Kasumi-1 (cell line): ENCODE results near the gene HK3.

ENCODE experiments used
- DNase-seq, 2 experiments: peaks; one replicate each; lab custom pipeline; 2025; lab: John Stamatoyannopoulos, UW

Gene HK3

DNA sequence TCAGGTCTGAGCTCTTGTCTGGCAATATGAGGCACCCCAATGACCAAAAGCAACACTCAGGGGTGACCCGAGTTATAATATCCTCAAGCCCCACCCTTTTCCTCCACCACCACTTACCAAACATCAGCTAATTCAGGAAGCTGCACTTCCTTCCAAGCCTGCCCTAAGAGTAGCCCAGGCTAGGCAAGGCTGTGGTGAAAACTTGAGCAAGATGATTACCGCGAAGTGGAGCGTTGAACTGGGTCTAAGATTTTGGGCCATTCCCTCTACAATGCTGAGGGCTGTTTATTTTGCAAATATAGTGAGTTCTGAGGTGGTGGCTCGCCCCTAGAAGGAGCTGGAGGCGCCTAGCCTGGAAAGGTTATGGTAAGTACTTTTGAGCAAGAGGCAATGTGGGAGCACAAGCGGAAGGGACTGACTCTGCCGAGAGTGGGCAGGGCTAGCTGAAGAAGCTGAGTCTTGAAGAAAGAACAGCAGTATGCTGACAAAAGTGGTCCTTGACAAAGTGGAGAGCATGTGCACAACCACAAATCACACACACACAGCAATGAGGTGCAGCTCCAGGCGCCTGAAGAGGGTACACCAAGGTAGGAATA lies at the start of gene HK3:
TSS of gene HK3 (minus strand) at position 51 of the 596 bp plus-strand sequence. CDS start 3,187 bp downstream, outside the sequence.
- DNase-seq = peak; percentile 77 to 81

DNA sequence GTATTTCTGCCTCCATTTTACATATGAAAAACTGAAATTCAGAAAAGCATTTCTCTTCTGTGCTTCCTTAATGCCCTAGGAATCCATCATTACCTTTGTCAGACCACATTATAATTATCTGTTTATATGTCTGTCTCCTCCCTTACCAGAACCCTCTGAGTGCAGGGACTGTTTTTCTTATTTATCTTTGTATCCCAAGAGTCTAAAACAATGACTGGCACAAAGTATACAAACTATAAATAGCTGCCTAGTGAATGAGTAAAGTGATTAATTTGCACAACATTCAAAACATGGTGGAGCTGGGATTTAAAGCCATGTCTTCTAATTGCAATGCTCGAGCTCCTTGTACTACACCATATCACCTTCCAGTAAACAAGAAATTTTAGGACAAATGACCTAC lies 49.3 kb upstream of the HK3 start:
- DNase-seq = no peak

GRCh38 chr5:176947847-176948246 lies 48.7 kb upstream of the HK3 start:
- no peak for DNase-seq

DNA sequence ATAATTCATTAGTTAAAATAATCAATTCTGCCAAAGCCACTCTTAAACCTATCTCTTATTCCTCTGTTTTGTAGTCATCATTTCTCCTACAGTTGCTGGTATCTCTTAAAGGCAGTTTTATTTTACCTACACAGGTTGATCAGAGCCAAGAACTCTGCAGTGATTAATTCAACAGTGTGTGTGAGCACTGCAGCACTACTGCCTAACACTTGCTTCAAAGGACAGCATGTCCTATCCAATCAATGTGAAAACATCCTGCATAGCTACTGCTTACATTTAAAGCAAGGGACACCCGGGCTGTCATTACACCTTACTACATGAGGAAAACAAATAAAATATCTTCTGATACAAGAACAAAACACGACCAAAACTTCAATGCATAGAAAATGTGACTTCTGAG lies 45.1 kb upstream of the HK3 start:
- no peak for DNase-seq

DNA sequence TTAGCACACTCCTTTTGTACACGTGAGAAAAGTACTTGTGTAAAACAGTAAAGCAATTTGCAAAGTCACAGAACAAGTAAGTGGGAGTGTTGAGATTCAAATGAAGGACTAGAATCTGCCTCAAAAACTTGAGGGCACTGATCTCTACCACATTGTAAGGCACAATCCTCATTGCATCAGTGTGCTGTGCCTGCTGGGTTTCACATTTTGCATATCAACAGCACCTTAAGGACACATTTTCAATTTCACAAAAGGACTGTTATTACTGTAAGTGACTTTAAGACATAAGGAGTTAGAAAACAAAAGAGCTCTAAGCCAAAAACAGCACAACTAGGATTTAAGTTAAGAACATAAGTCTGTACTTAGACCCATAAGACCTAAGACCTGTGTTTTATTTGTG lies 44.7 kb upstream of the HK3 start:
- DNase-seq = no peak

DNA sequence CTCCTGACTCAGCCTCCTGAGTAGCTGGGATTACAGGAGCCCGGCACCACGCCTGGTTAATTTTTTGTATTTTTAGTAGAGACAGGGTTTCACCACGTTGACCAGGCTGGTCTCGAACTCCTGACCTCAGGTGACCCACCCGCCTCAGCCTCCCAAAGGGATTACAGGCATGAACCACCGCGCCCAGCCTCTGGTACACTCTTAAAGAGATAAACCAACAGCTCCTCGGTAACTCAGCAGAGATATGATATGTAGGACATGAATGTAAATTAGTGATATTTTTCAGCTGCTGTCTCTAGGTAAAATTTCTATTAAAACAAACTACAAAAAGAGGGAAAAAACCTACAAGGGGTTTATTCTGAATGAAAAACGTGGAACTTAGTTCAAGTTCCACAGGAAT lies 42.8 kb upstream of the HK3 start:
- DNase-seq = no peak

- no peak for DNase-seq
Measured at GRCh38 chr5:176938472-176938871, 39.3 kb upstream of the HK3 start.

DNA sequence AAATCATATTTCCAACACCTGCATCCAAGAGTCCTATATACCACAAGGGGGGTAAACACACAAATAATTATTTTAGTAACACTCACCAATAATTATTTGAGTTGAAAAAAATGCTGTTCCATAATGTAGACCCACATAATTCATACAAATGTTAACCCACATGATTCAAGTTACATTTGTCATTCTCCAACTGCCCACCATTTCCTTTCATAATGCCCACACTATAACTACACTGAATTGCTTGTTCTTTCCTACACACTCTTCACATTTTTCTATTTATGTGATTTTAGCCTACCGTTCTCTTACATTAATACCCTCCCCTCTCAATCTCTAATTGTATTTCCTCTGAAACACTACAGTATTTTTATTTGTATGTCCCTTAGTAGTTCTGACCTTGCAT lies 35.9 kb upstream of the HK3 start:
- no peak for DNase-seq

- DNase-seq = no peak
Measured at GRCh38 chr5:176934309-176934930, 35.3 kb upstream of the HK3 start.

- no peak for DNase-seq
Measured at GRCh38 chr5:176929654-176930053, 30.5 kb upstream of the HK3 start.

- no peak for DNase-seq
Measured at GRCh38 chr5:176927562-176927961, 28.4 kb upstream of the HK3 start.

- DNase-seq = no peak
Measured at GRCh38 chr5:176922817-176923216, 23.7 kb upstream of the HK3 start.

GRCh38 chr5:176921714-176922113 lies 22.6 kb upstream of the HK3 start:
- no peak for DNase-seq

- no peak for DNase-seq
Measured at GRCh38 chr5:176918613-176919012, 19.5 kb upstream of the HK3 start.

- DNase-seq = no peak
Measured at GRCh38 chr5:176916337-176916736, 17.2 kb upstream of the HK3 start.

GRCh38 chr5:176915906-176916305 lies 16.8 kb upstream of the HK3 start:
- DNase-seq = no peak

GRCh38 chr5:176912115-176912514 lies 13.0 kb upstream of the HK3 start:
- no peak for DNase-seq

DNA sequence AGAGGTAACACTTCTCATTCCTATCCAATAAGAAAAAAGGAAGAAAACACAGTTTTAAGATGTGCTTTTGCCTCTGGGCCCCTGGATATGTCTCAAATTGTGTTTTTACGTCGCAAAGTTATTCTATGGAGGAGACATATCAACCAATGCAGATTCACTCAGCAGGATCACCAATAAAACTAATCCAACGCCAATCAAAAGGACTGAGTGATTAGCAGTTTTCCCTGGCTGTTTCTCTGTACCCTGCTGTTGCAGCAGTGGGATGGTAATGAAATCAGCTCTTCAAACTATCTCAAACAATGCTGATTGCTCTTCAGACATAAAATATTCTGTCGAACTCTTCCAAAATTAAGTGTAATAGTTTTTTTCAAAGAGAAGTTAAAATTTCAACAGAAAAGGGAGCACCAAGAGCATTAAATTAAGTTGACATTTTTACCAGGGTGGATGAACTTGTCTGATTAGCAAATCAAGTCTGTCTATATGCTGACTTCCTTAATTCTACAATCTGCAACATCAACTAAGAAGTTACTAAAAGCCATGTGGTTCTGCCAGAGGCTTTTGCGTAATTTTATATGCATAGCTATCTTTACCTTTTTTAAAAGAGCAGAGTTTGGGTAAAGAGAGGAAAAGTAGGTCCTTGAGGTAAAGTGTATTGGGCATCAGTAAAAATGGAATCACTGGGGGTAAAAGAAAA lies 9.7 kb upstream of the HK3 start:
- DNase-seq = no peak

GRCh38 chr5:176906796-176907195 lies 7.7 kb upstream of the HK3 start:
- no peak for DNase-seq

- DNase-seq = no peak
Measured at GRCh38 chr5:176906126-176906525, 7.0 kb upstream of the HK3 start.

- no peak for DNase-seq
Measured at GRCh38 chr5:176904276-176904675, 5.1 kb upstream of the HK3 start.

GRCh38 chr5:176902911-176903664 lies 3.9 kb upstream of the HK3 start:
- DNase-seq = no peak
